Measurements from ENCODE around the gene IGFBP4.

The IGFBP4 gene

GRCh38 chr17:40493697-40494096, 50.4 kb downstream of the IGFBP4 start:
- DNase-seq, result no peak

DNA sequence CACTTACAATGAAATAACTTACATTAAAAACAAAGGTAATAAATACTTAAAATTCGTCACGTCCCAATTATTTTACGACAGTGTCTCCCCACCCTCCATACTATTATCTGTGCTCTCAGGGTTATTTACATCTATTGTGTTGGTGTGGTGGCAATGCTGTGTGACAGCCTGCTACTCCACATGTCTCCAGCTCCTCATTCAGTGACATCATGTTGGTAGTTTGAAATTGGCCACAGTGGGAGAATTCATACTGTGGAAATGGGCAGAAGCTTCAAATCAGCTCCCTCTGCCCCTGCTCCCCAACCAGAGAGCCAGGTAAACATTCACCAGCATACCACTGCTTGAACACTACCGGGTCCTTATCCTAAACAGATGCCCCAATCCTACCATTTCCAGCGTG, 51.9 kb downstream of the IGFBP4 start:
- no peak for DNase-seq

DNA sequence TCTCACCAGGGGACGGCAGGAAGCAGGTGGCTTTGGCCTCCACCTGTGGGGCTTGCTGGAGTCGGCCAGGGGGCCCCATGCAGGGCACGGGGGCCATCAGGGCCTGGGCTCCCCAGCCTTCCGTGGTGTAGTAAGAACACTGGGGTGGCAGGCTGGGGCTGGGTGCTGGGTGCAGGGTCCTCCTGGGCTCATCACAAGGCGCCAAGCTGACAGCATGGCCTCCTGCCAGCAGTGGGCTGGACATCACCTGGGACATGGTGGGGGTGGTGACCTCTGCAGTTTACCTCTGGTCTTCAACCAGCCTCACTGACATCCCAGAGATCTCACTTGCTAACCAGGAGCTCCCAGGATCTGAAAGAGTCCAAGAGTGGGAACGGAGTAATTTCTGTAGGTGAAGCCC, 52.9 kb downstream of the IGFBP4 start:
- DNase-seq, result no peak

DNA sequence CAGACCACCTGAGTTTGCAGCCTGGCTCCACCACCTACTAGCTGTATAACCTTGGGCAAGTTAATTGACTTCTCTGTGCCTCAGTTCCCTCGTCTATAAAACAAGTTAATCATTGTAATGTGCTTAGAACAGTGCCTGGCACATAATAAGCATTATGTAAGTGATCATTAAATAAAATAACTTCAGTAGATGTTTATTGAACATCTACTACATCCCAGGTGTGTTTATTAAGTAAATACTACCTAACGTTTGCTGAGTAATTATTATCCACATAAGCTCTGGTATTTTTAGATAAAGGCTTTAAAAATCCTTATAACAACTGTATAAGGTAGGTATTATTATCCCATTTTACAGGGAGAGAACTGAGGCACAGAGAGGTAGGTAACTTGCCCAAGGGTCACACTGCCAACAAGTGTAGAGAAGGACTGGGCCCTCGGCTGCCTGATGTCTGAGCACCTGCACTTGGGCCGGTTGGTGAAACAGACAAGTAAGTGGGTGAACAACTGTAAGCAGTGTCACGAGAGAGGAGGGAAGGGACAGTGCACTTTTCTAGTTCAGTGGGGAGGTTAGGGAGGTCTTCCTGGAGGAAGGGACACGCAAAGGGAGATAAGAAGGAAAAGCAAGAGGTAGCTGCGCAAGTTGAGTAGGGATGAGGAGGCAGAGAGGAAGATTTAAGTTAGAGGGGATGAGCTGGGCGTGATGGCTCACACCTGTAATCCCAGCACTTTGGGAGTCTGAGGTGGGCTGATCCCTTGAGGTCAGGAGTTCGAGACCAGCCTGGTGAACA, 53.6 kb downstream of the IGFBP4 start:
- no peak for DNase-seq

- DNase-seq, result no peak
Measured at GRCh38 chr17:40497695-40498094, 54.4 kb downstream of the IGFBP4 start.

GRCh38 chr17:40498281-40499084, 55.2 kb downstream of the IGFBP4 start:
- no peak for DNase-seq

GRCh38 chr17:40499551-40500189, 56.4 kb downstream of the IGFBP4 start:
- DNase-seq, result no peak

DNA sequence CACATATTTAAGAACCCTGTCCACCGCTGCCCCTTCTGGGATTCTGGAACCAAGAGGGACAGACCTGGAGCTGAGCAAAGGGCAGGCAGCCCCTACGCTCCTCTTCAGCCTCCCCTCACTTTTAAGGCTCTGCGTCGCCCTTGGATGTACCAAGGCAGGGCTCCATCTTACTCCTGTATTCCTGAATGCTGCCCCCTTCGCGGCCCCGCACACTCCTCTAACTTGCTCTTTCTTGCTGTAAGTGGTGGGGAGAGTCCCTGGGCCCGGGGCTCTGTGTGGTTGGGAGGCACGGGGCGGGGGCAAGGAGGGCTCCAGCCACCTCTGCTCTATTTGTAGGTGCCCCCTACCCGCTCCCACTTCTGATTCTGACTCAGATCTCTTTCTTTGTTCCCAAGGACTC, 56.9 kb downstream of the IGFBP4 start:
- no peak for DNase-seq

- no peak for DNase-seq
Measured at GRCh38 chr17:40500709-40501108, 57.5 kb downstream of the IGFBP4 start.

- DNase-seq, result no peak
Measured at GRCh38 chr17:40501499-40501911, 58.3 kb downstream of the IGFBP4 start, which contains the start of gene TNS4. Gene TNS4 (minus strand): TSS chr17:40501623. CDS start chr17:40496425, 5,198 bp downstream.

DNA sequence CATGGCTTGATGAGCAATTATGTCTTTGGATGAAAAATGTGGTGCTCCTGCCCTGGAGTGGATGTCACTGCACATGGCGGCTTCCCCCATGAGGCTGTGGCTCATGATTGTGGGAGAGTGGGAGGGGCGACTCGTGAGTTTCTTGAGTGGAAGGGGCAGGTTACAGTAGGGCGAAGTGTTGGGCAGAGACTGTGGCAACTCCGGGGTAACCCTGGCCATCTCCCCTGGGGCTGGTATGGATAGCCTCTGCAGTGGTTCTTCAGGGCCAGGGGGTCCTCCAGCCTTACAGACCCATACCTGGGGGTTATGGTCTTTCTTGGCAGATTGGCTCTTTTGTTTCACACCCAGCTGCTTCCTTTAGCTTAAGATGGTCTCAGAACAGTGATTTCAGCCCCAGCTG, 59.5 kb downstream of the IGFBP4 start:
- DNase-seq, result no peak

- no peak for DNase-seq
Measured at GRCh38 chr17:40503154-40503553, 59.9 kb downstream of the IGFBP4 start.

GRCh38 chr17:40506786-40507185, 63.5 kb downstream of the IGFBP4 start:
- no peak for DNase-seq
